K562 (cell line): Measurements from ENCODE around the gene C2CD2L. TPM values are rescaled to one million over a fixed set of nuclear protein-coding genes. Genes with fewer than 3 reads are reported as not detected.

Source experiments
- ATF4 ChIP-seq: fragments of 450-650 bp; formaldehyde crosslinking; IDR thresholded peaks from 2 replicates; pipeline ENCODE4 v1.4.0; 2022; ENCODE audit warnings: mild to moderate bottlenecking, moderate library complexity
- BCL6 ChIP-seq: fragments of 250-450 bp; sonication (Bioruptor Pico); IDR thresholded peaks from 2 replicates; pipeline ENCODE4 v1.4.0; 2020
- BRD9 ChIP-seq: fragments of 450-650 bp; IDR thresholded peaks from 2 replicates; pipeline ENCODE4 v1.6.1; 2018; ENCODE audit warnings: low read depth; ENCODE audit not compliant: partially characterized antibody
- CTBP1 ChIP-seq: fragments of 450-650 bp; IDR thresholded peaks from 2 replicates; pipeline ENCODE4 v1.6.1; 2016; ENCODE audit warnings: borderline replicate concordance
- FOXO4 ChIP-seq: fragments of 450-650 bp; formaldehyde crosslinking; IDR thresholded peaks from 2 replicates; pipeline ENCODE4 v1.4.0; 2020; ENCODE audit warnings: mild to moderate bottlenecking, moderate library complexity
- IRF2 ChIP-seq: sonication (generic); formaldehyde crosslinking; IDR thresholded peaks from 2 replicates; pipeline ENCODE4 v1.8.1; 2022; ENCODE audit warnings: mild to moderate bottlenecking, missing genetic modification reagents
- MTF1 ChIP-seq: fragments of 250-450 bp; sonication (Bioruptor Pico); IDR thresholded peaks from 2 replicates; pipeline ENCODE4 v1.9.0; 2021; ENCODE audit warnings: moderate library complexity, mild to moderate bottlenecking, inconsistent platforms, borderline replicate concordance
- RBM17 ChIP-seq: fragments of 200-400 bp; formaldehyde crosslinking; IDR thresholded peaks from 2 replicates; pipeline ENCODE4 v1.6.1; 2017; ENCODE audit warnings: low read depth, mild to moderate bottlenecking, low read length, borderline replicate concordance
- SMARCA4 ChIP-seq: fragments of 450-650 bp; IDR thresholded peaks from 2 replicates; pipeline ENCODE4 v1.6.1; 2016
- SREBF2 ChIP-seq: sonication (generic); formaldehyde crosslinking; IDR thresholded peaks from 2 replicates; pipeline ENCODE4 v1.4.0; 2020; ENCODE audit warnings: mild to moderate bottlenecking, missing genetic modification reagents
- ZKSCAN3 ChIP-seq: fragments of 250-450 bp; sonication (Bioruptor Pico); IDR thresholded peaks from 2 replicates; pipeline ENCODE4 v1.4.0; 2020
- ZNF140 ChIP-seq: fragments of 250-450 bp; sonication (Bioruptor Pico); IDR thresholded peaks from 2 replicates; pipeline ENCODE4 v1.8.0; 2021; ENCODE audit warnings: moderate library complexity, mild to moderate bottlenecking, inconsistent platforms
- ZNF3 ChIP-seq: fragments of 250-450 bp; sonication (Bioruptor Pico); IDR thresholded peaks from 2 replicates; pipeline ENCODE4 v1.5.0; 2021; ENCODE audit warnings: mild to moderate bottlenecking, moderate library complexity
- polyA plus RNA-seq, 8 experiments: library from polyadenylated mRNA; depleted of rRNA in 4 of 8; stranded (reverse) in 5 of 8; unstranded in 3 of 8; fragments of >200 nt; fragmentation: Nextera tagmentation in 2 of 8; fragmentation: Illumina TruSeq in 1 of 8; extraction: Ambion mirVana in 2 of 8; extraction: Trizol in 1 of 8; gene quantifications; 2 replicates each; pipeline versions ENCODE4 v1.2.1 to v1.2.3, GENCODE V29; 2011 to 2014; ENCODE audit warnings: inconsistent platforms in 1 of 8, missing spikeins in 1 of 8
- total RNA-seq, 7 experiments: library from RNA; depleted of rRNA in 6 of 7; stranded (reverse); fragments of >200 nt in 6 of 7; fragmentation: Illumina TruSeq in 2 of 7; extraction: Trizol in 2 of 7; gene quantifications; 2 replicates each; pipeline versions ENCODE4 v1.2.1 to v1.2.3, GENCODE V29; 2011 to 2021; ENCODE audit warnings: low replicate concordance in 1 of 7
- TF ChIP-seq, protein P1 (sequence below): fragments of 200-600 bp; sonication (generic); IDR thresholded peaks from one replicate; pipeline ENCODE4 v1.6.1; 2012; ENCODE audit warnings: mild to moderate bottlenecking, low read depth, low read length, inconsistent platforms

C2CD2L gene
- total and polyA plus RNA-seq, 9 of the 15 experiments (the other 6 are each of a cell fraction or from before 2014, with no cell fraction given), result 0.66 to 41.2 (median 14.8) TPM

- TF ChIP-seq, protein P1, sequence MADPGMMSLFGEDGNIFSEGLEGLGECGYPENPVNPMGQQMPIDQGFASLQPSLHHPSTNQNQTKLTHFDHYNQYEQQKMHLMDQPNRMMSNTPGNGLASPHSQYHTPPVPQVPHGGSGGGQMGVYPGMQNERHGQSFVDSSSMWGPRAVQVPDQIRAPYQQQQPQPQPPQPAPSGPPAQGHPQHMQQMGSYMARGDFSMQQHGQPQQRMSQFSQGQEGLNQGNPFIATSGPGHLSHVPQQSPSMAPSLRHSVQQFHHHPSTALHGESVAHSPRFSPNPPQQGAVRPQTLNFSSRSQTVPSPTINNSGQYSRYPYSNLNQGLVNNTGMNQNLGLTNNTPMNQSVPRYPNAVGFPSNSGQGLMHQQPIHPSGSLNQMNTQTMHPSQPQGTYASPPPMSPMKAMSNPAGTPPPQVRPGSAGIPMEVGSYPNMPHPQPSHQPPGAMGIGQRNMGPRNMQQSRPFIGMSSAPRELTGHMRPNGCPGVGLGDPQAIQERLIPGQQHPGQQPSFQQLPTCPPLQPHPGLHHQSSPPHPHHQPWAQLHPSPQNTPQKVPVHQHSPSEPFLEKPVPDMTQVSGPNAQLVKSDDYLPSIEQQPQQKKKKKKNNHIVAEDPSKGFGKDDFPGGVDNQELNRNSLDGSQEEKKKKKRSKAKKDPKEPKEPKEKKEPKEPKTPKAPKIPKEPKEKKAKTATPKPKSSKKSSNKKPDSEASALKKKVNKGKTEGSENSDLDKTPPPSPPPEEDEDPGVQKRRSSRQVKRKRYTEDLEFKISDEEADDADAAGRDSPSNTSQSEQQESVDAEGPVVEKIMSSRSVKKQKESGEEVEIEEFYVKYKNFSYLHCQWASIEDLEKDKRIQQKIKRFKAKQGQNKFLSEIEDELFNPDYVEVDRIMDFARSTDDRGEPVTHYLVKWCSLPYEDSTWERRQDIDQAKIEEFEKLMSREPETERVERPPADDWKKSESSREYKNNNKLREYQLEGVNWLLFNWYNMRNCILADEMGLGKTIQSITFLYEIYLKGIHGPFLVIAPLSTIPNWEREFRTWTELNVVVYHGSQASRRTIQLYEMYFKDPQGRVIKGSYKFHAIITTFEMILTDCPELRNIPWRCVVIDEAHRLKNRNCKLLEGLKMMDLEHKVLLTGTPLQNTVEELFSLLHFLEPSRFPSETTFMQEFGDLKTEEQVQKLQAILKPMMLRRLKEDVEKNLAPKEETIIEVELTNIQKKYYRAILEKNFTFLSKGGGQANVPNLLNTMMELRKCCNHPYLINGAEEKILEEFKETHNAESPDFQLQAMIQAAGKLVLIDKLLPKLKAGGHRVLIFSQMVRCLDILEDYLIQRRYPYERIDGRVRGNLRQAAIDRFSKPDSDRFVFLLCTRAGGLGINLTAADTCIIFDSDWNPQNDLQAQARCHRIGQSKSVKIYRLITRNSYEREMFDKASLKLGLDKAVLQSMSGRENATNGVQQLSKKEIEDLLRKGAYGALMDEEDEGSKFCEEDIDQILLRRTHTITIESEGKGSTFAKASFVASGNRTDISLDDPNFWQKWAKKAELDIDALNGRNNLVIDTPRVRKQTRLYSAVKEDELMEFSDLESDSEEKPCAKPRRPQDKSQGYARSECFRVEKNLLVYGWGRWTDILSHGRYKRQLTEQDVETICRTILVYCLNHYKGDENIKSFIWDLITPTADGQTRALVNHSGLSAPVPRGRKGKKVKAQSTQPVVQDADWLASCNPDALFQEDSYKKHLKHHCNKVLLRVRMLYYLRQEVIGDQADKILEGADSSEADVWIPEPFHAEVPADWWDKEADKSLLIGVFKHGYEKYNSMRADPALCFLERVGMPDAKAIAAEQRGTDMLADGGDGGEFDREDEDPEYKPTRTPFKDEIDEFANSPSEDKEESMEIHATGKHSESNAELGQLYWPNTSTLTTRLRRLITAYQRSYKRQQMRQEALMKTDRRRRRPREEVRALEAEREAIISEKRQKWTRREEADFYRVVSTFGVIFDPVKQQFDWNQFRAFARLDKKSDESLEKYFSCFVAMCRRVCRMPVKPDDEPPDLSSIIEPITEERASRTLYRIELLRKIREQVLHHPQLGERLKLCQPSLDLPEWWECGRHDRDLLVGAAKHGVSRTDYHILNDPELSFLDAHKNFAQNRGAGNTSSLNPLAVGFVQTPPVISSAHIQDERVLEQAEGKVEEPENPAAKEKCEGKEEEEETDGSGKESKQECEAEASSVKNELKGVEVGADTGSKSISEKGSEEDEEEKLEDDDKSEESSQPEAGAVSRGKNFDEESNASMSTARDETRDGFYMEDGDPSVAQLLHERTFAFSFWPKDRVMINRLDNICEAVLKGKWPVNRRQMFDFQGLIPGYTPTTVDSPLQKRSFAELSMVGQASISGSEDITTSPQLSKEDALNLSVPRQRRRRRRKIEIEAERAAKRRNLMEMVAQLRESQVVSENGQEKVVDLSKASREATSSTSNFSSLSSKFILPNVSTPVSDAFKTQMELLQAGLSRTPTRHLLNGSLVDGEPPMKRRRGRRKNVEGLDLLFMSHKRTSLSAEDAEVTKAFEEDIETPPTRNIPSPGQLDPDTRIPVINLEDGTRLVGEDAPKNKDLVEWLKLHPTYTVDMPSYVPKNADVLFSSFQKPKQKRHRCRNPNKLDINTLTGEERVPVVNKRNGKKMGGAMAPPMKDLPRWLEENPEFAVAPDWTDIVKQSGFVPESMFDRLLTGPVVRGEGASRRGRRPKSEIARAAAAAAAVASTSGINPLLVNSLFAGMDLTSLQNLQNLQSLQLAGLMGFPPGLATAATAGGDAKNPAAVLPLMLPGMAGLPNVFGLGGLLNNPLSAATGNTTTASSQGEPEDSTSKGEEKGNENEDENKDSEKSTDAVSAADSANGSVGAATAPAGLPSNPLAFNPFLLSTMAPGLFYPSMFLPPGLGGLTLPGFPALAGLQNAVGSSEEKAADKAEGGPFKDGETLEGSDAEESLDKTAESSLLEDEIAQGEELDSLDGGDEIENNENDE, result no peak
- TF ChIP-seq RBM17 (no peak), SMARCA4 (peak; percentile 50; the same call in 1 of the 2 replicates), ZNF3 (no peak), BCL6 (CRISPR knock-in tag) (no peak), ZKSCAN3 (CRISPR knock-in tag) (no peak), MTF1 (CRISPR knock-in tag) (no peak), CTBP1 (peak; percentile 79; the same call in 1 of the 2 replicates), FOXO4 (CRISPR knock-in tag) (no peak), BRD9 (peak; percentile 86), ATF4 (CRISPR knock-in tag) (peak; percentile 50; the same call in 1 of the 2 replicates), IRF2 (CRISPR knock-in tag) (no peak), ZNF140 (CRISPR knock-in tag) (no peak), SREBF2 (no peak)
These were observed at the start of gene C2CD2L (continued) for GRCh38 chr11:119106564-119107537.
